Mesenteric fat pad (tissue), 1 donor: Measurements from ENCODE around the gene TMEM184A. TPM values are rescaled to one million over a fixed set of nuclear protein-coding genes. Genes with fewer than 3 reads are reported as not detected.

Source experiments
- DNase-seq: peaks from one replicate; pipeline ENCODE4 v3.0.0-alpha.2; 2020; ENCODE audit warnings: low spot score
- long read RNA-seq: library from polyadenylated mRNA; unstranded; transcript quantifications from one replicate; pipeline ENCODE4 v2.0.0, GENCODE V29; 2020
- total RNA-seq: library from RNA; stranded (reverse); fragmentation: NEBNext Ultra II Directional; extraction: Animal tissue kit (Norgen Biotek cat#: 25700); gene quantifications from one replicate; pipeline ENCODE4 v1.2.1, GENCODE V29; 2021
- donor health status: DM: yes; HTN: yes; CAD: no.

TMEM184A gene
- 0.16 TPM for total RNA-seq
- long read RNA-seq: 0 reads

DNA sequence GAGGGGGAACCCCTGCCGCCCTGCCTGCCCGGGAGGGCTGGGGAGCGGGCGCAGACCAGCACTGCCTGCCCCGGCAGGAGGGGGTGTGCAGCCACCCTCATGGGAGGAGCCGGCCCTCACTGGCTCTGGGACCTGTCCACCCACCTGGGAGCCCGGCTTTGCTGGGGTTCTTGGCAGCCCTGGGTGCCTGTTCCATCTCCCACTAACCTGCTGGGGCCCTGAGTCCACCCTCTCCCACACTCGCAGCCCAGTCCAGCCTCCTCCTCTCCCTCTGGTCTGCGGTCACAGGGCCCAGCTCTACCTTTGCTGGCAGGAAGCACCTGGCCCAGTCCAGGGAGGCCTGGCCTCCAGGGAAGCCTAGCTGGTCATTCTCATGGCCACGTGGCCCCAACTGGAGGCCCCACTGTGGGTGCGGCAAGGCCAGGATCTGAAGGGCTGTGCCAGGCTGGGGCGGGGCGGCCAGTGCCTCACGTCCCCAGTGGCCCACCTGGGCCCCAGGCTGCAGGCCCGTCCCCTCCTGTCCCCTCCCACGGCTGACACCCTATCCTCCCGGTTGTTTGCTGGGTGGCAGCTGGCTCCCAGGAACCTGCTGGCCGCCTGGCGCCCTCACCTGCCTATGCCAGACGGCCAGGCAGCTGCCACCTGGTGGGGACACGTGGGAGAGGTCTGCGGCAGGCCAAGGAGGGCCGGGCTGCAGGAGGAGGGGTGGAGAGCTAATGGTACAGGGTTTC lies at the start of gene TMEM184A:
Gene TMEM184A, minus strand, starts transcription at position 393 of the 731 bp plus-strand sequence. CDS start 721 bp downstream, outside the sequence.
- no peak for DNase-seq

DNA sequence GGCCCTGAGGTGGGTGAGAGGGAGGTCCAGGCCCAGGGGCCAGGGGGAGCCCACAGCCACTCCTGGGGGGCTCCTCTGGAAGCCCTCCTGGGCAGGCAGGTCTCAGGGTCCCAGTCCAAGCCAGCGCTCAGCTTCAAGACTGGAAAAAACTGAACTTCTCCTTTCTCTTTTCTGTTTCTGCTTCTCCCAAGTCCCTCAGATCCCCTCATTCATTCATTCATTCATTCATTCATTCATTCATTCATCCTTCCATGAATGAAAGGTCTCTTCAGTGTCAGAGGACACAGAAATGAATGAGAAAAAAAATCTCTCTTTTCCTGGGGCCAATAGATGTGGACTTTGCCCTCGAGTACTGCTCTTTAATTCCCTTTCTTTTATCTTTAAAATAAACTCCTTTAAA lies 48.4 kb upstream of the TMEM184A start:
- no peak for DNase-seq

DNA sequence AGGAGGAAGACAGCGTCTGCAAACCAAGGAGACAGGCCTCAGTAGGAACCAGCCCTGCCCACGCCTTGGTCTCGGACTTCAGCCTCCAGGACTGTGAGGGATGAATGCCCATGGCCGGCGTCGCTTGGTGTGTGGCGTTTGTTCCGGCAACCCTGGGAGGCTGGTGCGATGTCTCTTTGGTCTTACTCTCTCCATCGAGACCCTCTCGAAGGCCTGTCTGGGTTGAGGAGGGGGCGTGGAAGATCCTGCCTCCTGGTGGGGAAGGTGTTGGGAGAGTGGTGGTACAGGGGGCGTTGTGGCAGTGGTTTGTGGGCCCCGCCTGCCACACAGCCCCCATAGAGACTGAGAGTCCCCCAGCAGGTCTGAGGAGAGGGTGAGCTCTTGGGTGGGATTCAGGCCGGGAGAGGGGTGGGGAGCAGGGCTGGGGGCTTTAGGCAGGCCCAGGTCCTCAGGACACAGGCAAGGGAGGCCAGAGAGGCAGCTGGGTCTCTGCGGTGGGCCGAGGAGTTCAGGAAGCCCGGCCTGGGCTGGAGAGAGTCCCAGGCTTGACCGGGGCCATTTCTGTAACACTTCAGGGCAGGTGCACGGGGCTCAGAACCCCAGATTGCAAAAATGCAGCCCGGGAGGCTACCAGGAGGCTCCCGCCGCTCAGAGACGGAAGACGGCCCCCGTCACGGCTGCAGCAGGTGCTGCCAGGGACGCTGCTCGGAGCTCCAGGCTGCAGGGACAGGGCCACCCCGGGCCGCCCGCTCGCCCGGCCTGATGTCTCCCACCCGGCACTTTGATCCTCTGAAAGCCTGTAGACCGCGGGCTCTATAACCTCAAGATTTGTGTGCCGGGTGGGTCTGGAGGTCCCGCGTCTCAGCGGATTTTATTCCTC lies 47.6 kb upstream of the TMEM184A start:
- DNase-seq: no peak

DNA sequence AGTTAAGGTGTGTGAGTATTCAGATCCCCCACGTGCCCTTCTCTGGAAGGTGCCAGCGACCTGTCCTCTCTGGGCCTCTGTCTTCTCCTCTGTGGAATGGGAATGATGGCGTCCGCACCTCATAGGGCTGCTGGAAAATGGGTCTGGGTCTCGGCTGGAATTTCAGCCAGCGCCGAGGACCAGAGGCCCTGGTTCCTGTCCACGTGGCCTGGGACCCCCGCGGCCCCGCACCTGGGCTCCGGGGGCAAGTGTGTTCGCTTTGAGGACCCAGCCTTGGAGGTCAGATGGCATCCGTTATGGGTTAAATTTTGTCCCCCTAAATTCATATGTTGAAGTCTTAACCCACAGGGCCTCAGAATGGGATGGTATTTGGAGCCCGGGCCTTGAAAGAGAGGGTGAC lies 46.4 kb upstream of the TMEM184A start:
- no peak for DNase-seq

DNA sequence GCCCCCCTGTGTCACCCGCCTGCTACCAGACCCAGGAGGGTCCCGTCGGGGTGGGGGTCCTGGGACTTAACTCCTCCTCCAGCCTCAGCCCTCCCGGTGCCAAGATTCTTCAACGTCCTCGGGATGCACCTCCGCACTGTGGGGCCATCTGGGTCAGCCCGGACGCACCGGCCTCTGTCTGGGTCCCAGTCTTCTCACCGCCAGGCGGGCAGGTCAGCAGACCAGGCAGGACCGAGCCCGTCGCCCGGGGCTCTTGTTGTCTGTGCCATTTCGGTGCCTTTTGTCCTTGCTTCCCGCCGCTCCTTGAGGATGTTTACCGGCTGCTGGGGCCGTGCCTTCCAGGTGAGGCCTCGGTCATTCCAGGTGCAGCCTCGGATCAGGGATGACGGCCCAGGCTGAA lies 46.0 kb upstream of the TMEM184A start:
- no peak for DNase-seq

DNA sequence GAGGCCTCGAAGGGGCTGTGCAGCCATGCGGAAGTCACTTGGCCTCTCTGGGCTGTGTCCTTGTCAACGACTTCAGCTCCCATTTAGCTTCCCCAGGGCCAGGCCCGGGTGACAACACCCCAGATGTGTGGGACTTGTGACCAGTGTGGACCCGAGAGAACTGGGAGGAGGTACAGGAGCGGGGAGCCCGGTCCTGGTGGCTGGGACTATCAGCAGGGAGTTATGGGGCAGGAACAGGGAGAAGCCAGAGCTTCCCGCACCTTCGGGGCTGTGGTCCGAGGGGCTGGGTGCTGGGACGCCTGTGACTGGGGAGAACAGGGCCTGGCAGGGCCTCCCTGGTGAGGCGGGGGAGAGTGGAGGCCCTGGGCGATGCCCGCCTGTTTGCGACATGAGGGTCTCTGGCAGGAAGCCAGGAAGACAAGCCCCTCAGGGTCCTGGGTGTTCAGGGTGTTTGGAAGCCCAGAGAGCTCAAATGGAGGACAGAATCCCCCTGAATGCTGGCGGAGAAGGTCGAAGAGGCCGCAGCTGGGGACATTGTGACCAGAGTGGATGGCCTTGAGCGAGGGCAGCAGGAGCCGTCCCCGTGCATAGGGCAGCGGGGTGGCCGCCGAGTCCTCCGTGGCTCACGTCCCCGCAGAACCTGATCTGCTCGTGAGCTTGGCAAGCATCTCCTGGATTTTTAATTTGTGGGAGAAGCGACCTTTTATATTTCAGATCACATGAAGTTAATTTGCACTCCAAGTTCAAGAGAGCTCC lies 43.8 kb upstream of the TMEM184A start:
- DNase-seq: no peak

DNA sequence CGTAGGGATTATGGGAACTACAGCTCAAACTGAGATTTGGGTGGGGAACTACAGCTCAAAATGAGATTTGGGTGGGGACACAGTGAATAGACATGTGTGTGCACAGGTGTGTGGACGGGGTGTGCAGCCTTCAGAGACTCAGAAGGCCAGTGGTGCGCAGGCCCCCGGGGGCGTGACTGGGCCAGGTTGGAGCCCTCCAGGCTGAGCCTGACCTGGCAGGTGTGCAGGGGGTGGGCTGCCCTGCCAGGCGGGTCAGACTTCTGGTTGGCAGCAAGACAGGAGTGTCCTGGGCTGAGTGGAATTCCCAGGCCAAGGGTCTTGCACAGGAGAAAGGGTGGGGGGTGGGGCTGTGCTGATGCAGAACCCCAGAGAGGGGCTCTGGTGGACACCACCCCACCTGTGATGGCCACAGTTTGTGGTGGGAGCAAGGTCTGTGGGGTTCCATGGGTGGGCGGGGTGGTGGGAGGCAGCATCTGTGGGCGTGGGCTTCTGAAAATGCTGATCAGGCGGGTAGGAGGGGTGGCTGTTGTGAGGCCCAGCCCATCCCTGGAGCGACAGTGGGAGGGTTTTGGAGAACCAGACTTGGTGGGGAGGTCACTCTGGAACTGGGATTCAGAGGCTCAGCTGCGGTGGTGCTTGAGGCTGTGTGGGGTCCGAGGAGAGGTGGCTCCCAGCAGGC lies 43.1 kb upstream of the TMEM184A start:
- no peak for DNase-seq

DNA sequence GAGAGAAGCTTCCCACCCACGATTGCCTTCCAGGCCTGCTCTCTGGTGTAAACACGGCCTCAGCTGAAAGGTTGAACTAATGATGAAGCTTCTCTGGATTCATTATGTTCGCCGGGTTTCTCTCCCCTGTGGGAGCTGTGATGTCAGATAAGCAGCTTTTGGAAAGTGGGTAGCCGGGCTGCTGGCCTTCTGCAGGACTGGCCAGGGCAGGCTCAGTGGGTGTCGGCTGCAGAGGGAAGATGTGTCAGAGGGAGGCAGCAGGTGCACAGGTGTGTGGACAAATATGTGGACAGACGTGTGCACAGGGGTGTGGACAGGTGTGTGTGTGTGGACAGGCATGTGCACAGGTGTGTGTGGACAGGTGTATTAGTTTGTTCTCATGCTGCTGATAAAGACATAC lies 42.3 kb upstream of the TMEM184A start:
- DNase-seq: no peak

DNA sequence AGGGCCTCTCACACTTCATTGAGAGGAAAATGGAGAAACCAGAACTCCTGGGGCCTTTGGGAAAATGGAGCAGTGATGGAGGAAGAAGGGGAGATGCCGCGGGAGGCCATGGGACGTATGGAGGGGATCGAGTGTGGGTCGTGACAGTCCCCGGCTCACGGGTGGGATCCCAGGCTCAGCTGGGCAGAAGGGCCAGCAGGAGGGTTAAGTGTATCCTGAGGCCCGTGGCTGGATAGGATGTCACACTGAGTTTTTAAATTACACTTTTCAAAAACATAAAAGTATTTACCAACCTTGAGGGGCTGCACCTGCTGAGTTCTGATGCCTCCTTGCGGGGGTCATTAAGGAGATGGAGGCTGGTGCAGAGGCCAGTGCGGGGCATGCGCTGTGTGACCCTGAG lies 41.8 kb upstream of the TMEM184A start:
- no peak for DNase-seq

DNA sequence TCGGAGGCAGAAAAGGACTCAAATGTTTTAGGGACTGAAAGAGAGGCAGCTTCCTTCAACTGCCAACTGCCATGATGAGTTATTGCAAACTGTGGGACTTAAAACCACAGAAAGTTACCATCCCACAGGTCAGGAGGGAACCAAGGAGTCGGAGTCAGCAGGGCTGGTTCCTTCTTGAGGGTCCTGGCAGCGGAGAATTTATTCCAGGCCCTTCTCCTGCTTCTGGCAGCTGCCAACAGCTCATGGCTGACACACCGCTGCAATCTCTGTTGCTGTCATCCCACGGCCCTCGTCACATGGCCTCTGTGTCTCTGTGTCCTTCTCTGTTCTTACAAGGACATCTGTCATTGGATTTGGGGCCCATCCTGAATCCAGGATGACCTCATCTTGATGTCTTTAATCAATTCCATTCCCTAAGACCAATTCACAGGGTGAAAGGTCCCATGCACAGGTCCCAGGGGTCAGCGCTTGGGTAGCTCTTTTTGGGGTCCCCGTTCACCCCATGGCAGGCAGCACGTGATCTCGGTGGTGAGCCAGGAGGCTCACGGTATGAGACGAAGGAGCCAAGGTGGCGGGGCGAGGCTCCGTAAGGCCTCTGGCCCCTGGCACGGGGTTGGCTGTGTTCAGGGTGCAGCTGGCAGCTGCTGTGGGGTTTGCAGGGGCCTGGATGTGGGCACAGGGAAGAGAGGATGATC lies 41.2 kb upstream of the TMEM184A start:
- DNase-seq: no peak

DNA sequence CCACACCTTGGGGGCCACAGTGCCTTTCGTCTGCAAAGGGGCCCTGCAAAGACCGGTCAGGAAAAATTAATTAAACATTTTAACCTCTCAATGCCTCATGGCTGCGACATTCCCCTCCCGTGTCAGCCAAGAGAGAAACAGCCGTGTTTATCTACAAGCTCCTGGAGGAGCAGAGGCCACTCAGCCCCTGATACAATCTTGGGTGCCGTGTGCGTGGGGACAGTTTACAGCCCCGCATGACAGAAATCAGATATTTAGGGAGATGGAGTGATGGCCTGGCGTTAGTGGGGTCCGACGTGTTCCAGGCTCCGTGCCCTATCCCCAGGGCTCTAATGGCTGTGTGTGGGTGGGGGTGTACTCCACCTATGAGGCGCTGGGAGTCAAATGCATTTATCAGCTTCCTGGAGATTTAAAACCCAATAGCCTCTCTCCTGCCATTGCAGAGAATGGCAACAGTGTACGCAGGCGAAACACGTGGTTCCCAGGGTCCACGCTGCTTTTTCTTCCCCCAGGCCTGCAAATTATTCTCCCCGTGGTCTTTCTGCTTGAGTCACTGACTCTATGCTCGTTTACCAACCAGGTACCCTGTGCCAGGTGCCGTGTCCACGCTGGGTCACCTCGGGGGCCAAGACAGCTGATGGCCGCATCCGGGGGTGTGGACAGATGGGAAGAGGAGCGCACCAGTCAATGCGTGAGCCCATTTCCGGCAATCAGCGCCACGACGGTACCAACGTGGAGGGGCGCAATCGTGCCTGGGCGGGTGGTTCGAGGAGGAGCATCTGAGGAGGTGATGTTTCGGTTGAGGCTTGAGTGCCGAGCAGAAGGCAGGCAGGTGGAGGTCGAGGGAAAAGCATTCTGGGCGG lies 40.4 kb upstream of the TMEM184A start:
- no peak for DNase-seq

DNA sequence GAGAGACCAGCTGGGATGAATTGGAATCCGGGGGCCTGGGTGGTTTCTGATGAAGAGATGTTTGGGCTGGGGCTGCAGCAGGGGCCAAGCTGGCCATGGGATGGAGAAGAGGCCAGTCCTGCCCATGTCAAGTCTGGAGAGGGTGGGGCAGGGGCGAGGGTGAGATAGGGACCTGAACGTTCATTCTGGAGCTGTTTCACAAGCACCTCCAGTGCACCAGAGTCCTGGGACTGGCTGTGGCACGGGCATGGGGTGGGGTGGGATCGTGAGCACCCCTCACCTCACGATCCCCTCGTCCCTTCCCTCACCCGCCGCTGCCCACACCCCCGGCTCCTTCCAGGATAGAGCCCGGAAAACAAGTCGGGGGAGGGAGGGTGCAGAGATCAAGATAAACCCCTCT lies 39.6 kb upstream of the TMEM184A start:
- DNase-seq: no peak

DNA sequence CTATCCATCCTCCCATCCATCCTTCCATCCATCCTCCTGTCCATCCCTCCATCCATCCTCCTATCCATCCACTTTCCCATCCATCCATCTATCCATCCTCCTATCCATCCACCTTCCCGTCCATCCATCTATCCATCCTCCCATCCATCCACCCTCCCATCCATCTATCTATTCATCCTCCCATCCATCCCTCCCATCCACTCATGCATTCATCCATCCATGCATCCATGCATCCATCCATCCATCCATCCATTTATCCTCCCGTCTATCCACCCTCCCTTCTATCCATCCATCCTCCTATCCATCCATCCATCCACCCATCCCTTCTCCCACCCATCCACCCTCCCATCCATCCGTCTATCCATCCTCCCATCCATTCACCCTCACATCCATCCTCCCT lies 39.0 kb upstream of the TMEM184A start:
- DNase-seq: no peak

DNA sequence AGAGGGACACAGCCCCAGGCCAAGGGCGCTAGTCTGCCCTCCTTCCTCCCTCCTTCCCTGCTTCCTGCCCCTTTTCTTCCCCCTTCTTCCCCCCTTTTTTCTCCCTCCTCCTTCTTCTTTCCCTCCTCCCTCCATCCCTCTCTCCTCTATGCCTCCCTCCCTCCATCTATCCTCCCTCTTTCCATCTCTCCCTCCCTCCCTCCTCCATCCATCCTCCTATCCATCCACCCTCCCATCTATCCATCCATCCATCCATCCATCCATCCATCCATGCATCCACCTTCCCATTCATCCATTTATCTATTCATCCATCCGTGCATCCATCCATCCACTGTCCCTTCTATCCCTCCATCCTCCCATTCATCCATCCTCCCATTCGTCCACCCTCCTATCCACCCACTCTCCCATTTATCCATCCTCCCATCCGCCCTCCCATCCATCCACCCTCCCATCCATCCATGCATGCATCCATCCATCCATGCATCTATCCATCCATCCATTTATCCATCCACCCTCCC lies 38.0 kb upstream of the TMEM184A start:
- no peak for DNase-seq

DNA sequence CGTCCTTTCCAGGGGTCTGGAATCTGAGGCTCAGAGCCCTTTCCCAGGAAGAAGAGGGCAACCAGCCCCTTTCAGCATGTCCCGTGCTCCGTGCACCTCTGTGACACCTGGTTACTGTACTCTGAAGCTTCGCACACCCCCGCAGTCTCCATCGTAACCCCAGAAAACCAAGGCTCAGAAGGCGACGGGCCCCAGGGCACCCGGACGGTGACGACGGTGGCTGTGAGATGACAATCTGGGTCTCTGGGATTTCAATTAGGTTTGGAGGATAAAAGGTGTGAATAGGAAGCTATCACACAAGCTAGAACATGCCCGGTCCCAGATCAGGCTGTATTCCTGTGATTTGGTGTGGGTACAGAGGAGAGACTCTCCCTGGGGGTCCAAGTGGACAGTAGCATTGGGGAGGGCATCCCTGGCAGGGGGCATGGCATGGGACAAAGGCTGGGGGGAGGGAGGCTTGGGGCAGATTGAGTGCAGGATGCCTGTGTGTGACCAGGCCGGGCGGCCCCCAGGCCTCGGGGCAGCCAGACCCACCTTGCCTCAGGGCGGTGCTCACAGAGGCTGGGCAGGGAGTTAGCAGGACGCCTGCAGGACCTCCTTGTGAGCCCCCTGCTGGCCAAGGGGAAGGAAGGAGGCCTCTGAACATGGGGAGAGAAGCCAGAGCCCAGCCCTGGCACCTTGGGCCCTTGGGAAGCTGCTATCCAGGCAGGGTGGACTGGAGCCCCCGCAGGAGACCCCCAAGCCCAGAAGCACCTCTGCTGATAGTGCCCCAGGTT lies 37.3 kb upstream of the TMEM184A start:
- no peak for DNase-seq

DNA sequence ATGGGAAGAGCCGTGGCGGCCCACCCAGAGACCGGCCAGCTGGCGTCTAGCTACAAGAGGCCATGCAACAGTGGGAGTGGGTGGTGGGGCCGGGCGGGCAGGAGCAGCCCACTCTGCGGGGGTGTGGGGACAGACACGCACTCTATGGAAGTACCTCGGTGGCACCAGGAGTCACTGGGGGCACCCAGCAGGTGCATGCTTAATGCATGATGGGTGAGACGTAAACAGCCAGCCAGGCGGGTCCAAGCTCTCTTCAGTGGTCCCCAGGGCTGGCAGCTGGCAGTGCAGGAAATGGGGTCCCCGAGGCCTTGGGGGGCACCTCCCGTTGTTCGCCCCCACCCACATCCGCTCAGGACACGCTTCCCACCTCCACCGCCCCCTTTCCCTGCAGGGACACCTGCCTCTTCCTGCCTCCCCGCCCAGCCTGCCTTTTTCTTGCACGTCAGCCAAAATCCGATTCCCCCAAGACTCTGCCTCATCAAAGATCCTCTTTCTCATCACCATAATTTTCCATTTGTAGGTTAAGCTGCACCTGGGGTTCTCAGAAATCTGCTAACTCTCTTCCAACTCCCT lies 36.4 kb upstream of the TMEM184A start:
- DNase-seq: no peak

DNA sequence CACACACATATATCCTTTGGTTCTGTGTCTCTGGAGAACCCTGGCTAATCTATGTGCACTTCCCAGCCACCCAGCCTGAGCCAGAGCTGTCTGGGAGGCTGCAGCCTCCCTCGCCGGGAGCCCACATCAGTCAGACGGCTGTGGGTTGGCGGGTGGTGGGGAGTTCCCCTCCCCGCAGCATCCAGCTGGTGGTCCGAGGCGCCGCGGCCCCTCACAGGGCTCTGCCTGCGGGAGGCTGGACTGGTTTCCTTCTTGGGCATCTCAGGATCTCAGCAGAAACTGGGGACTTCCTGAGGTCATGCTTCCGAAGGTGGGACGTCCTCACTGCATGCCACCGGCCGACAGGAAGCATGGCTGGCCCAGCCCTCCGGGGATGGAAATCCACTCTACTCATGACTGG lies 35.9 kb upstream of the TMEM184A start:
- no peak for DNase-seq

DNA sequence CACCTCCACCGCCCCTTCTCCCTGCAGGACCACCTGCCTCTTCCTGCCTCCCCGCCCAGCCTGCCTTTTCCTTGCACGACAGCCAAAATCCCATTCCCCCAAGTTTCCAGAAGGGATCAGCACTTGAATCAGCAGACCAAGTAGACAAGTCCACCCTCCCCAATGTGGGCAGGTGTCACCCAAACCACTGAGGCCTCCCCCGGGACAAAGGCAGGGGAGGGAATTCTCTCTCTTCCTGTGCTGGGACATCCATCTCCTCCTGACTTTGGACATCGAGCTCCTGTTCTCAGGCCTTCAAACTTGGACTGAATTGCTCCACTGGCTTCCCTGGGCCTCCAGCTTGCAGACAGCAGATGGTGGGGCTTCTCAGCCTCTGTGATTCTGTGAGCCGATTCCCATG lies 35.4 kb upstream of the TMEM184A start:
- no peak for DNase-seq
